Activated CD4-positive, alpha-beta T cell treated with anti-CD3 and anti-CD28 coated beads, Interleukin-2, amount 50 U/mL, for 4 hours (primary cell): Measurements from ENCODE around the gene TAF6.

Source experiments
- DNase-seq, 2 experiments: peaks; one replicate each; pipeline ENCODE4 v3.0.0-alpha.2; 2020

Gene TAF6

GRCh38 chr7:100119072-100119969 is at the start of gene TAF6, which contains the start of gene CNPY4:
Gene TAF6, minus strand, starts transcription at chr7:100119358. Its CDS starts 5,149 bp downstream, at chr7:100114209.
Gene CNPY4, plus strand, starts transcription at chr7:100119634. Its CDS starts 111 bp downstream, at chr7:100119745.
- DNase-seq = peak; percentile 93 to 94

GRCh38 chr7:100167912-100168323 is 48.8 kb upstream of the TAF6 start:
- DNase-seq = no peak

- no peak for DNase-seq
These were observed 48.1 kb upstream of the TAF6 start for GRCh38 chr7:100166970-100167911.

- DNase-seq = peak; percentile 32 to 34
These were observed 47.3 kb upstream of the TAF6 start for GRCh38 chr7:100166317-100166940.

DNA sequence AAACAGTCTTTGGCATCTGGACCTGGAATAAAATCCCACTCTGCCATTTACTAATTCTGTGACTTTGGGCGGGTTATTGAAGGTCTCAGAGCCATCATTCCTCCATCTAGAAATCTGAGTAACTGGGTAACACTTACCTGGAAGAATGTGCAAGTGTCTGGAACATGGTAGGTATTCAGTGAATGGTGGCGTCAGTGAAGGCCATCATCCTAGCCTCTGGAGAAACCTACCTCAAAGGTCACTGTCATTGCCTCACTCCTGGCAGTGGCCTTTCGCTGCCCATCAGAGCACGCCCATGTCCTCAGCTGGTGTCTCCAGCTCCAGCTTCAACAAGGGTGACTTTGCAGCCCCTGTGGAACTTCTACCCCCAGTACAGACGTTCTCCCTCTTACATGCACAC is 44.7 kb upstream of the TAF6 start:
- no peak for DNase-seq

- no peak for DNase-seq
These were observed 43.9 kb upstream of the TAF6 start for GRCh38 chr7:100163006-100163531.

- DNase-seq = no peak
These were observed 40.9 kb upstream of the TAF6 start for GRCh38 chr7:100160067-100160466.

DNA sequence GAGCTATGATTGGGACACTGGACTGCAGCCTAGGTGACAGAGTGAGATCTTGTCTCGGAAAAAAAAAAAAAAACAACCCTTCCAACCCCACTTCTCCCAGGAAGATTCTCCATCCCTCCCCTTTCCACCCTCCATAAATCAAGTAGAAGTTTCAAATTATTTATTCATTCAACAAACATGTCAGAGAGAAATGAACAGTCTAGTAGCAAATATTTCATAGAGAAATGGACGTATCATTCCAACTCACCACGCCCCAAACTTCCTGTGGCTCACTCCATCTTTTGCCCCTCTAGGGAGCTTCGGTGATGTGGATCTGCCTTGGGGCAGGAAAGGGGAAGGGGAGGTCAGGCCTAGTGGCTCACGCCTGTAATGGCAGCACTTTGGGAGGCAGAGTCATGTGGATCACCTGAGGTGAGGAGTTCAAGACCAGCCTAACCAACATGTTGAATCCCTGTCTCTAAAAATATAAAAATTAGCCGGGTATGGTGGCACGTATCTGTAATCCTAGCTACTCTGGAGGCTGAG is 40.0 kb upstream of the TAF6 start:
- no peak for DNase-seq

GRCh38 chr7:100158229-100159098 is 39.3 kb upstream of the TAF6 start, which contains the start of gene TRAPPC14:
Gene TRAPPC14, minus strand, starts transcription at chr7:100158723. Its CDS starts 224 bp downstream, at chr7:100158499.
- peak; percentile 90 to 91 for DNase-seq

DNA sequence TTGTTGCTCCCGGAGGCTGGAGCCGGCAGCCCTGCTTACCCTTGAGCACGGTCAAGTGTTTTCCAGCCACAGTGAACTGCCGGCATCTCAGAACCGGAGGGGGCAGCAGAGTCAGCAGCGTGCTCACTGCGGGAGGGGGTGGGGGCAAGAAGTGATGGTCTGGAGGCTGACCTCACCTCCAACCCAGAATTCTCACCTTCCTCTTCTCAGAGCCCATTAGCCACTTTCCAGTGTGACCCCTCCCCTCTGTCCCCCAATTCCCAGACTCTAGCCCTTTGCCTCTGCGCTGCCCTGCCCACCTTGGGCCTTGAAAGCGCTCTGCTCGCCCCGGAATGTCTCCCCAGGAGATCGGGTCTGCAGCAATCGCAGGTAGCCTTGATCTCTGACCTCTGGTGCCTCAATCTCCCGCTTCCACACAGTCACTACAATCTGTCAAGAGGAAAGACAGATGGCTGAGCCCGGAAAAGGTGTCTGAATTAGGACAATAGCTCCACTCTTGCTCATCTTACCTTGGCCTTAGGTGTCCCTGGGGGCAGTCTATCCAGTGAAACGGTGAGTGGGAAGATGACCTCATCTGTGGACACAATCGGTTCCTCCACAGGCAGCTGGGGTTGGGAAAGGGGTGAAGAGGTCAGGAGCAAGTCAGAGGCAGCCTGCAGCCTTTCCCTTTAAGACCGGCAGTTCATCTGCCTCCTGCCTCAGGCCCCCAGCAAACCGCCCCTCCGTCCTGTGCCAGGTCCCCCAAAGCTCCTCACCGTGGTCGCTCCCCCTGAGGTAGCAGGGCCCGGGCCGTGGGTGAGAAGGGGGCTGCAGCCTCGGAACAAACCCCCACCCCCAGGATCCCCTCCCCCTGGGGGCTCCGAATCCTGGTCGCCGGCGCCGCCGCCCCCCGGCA is 38.4 kb upstream of the TAF6 start:
- DNase-seq = no peak

- no peak for DNase-seq
These were observed 37.8 kb upstream of the TAF6 start for GRCh38 chr7:100157069-100157333.

DNA sequence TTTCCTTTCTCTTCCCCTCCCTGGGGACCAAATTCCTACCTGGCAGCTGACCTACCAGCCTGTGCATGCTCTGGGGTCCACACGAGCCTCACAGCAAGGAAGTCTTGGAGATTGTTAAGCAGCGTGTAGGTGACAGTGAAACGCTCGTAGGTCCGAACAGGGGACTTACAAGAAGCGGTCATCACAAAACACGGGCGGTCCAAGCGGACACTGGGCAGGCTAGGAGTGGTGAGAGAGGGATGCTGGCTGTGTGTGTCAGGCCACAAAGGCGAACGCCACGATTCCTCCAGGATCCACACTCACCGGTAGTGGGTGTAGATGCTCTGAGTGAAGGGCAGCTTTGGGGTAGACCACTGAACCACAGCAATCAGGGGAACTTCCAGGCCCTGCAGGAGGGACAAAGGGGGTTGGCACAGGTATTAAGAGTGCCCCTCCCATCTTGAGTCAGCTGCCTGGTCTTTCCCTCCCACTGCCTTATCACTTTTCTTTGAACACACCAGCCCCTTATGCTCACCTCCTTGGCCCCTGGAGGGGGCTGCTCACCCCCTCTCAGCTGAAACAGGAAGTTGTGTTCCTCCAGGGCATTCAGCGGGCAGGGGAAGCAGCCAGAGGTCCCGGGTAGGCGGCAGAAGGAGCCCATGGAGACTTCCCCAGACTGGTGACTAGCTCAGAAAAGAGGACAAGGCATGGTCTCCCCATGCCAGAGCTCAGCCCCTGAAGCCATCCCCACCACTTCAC is 37.3 kb upstream of the TAF6 start:
- DNase-seq = no peak

- no peak for DNase-seq
These were observed 36.6 kb upstream of the TAF6 start for GRCh38 chr7:100155553-100156317.

DNA sequence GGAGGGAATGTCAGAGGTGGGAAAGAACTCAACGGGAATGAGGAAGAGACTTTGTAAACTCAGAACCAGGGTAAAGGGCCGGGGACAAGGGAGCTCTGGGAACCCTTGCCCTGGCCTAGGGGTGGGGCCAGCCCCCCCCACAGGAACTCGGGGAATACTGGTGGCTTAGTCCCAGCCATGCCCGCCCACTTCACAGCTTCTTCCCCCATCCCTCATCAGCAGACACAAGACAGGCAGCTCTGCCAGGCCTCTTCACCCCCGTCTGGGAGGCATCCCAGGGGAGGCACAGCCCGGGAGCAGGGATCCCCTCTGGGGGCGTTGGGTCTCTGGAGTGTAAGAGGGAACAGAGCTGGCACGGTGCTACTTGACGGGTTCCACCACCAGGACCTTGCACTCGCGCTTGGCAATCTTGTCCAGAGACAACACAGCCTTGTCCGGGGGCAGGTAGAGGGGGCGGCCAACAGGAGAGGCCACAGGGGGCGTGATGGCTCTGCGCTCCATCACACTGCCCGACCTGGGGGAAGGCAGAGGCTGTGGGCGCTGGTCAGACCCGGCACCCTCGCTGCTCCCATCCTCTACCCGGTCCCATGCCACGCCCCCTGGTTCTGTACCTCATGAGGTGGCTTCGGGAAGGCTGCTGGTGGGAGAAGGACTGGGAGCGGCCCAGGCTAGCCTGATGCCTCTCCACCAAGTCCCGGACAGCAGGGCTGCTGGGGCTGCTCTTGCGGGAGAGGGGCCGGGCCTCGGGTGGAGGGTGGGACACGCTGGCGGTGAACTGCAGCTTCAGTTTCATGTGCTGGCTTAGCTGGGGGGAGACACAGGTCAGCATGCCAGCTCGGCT is 35.7 kb upstream of the TAF6 start:
- DNase-seq = no peak

- no peak for DNase-seq
These were observed 34.8 kb upstream of the TAF6 start for GRCh38 chr7:100153708-100154535.

GRCh38 chr7:100152937-100153666 is 33.9 kb upstream of the TAF6 start:
- no peak for DNase-seq
